ENCODE results near the gene EBLN2. TPM values are rescaled to one million over a fixed set of nuclear protein-coding genes. Genes with fewer than 3 reads are reported as not detected.

Gene EBLN2
- total and polyA plus RNA-seq, 2 experiments from 2014 or later: 4.7 to 9.9 TPM

DNA sequence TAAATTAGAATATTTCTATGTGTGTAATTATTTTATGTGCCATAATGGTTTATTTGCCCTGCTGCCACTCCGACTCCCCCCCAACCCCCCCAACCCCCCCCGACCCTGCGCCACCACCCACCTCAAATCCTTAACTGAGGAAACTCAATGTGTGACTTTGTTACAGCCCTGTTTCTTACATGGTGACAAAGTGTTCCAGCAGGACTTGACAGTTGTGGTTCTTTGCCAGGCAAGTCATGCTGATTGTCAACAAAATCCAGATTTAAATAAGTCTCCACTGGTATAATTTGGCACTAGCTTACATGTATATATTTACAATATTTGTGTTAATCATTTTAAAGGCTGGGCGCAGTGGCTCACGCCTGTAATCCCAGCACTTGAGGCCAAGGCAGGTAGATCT is 7.7 kb downstream of the EBLN2 start:
- Histone ChIP-seq H4K20me1 (replicated peaks; ENCODE audit: insufficient read depth) (no peaks in the 10 kb centered on the region), H3K27me3 (ENCODE audit: insufficient read depth) (no peaks in the 10 kb centered on the region), H2AFZ (no peak overlapping the region), H3K4me1 (ENCODE audit: insufficient read depth) (peaks cover 23% of the 10 kb centered on the region), H3K79me2 (replicated peaks; ENCODE audit: insufficient read depth) (peaks cover 7% of the 10 kb centered on the region; the same call in 1 of the 2 replicates), H3F3A (replicated peaks; ENCODE audit: low read depth) (0 out of 2 replicates have a peak, but pooled peaks cover 5% of the 10 kb centered on the region), H3K27ac (ENCODE audit: low read depth) (peak overlapping the region; percentile 33; the same call in 1 of the 2 replicates), H3K4me3 (no peak overlapping the region), H3K4me2 (no peak overlapping the region), H3K9me2 (ENCODE audit: insufficient read depth) (no peaks in the 10 kb centered on the region), H3K36me3 (ENCODE audit: insufficient read depth) (no peaks in the 10 kb centered on the region; the same call in 1 of the 2 replicates)
- no peak for TF ChIP-seq STAT1 (IDR thresholded peaks at IDR 0.05; ENCODE audit: unreplicated experiment)
- DNase-seq (ENCODE audit: low spot score) (no peak), ATAC-seq (no peak)
- Mint-ChIP-seq H3K4me1 (peaks cover 30% of the 10 kb centered on the region), H3K36me3 (ENCODE audit: low read depth) (peaks cover 25% of the 10 kb centered on the region), H3K9me3 (no peaks in the 10 kb centered on the region; the same call in 2 of the 3 replicates), H3K27ac (no peak overlapping the region), H3K27me3 (ENCODE audit: insufficient read depth, low read depth, poor library complexity) (no peaks in the 10 kb centered on the region), H3K4me3 (no peak overlapping the region)

DNA sequence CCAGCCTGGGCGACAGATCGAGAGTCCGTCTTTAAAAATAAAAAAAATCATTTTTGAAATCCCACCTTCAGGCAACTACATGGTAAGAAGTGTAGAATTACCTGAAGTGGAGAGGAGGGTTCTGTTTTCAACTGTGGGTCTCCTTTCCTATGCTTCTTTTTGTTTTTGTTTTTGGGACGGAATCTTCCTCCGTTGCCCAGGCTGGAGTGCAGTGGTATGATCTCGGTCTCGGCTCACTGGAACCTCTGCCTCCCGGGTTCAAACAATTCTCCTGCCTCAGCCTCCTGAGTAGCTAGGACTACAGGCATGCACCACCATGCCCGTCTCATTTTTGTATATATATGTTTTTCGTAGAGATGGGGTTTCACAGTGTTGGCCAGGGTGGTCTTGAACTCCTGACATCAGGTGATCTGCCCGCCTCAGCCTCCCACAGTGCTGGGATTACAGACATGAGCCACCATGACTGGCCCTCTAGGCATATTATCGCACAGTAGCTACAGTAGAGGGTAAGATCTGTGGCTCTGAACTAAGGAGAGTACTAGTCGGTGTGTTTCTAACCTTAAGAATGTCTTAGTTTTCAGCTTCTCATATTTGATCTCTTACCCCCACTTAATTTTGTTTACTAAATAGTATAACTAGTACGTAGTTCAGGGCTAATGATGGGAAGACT is 8.5 kb downstream of the EBLN2 start:
- peaks cover 23% of the 10 kb centered on the region for H3K4me1 ChIP-seq (ENCODE audit: insufficient read depth)
- no peaks in the 10 kb centered on the region for H4K20me1 ChIP-seq (replicated peaks; ENCODE audit: insufficient read depth)
- no peak overlapping the region for H2AFZ ChIP-seq
- H3K9me2 ChIP-seq (ENCODE audit: insufficient read depth): no peaks in the 10 kb centered on the region
- no peak for TF ChIP-seq STAT1 (IDR thresholded peaks at IDR 0.05; ENCODE audit: unreplicated experiment)
- TF ChIP-seq CREB1 (CRISPR knock-in tag; IDR thresholded peaks at IDR 0.05; ENCODE audit: low read depth): no peak
- TF ChIP-seq POLR2AphosphoS5 (IDR thresholded peaks at IDR 0.05; ENCODE audit: low read depth): no peak
- H3F3A ChIP-seq (replicated peaks; ENCODE audit: low read depth): 0 out of 2 replicates have a peak, but pooled peaks cover 5% of the 10 kb centered on the region
- H3K36me3 ChIP-seq (ENCODE audit: insufficient read depth): no peaks in the 10 kb centered on the region; the same call in 1 of the 2 replicates
- H3K9me3 Mint-ChIP-seq: no peaks in the 10 kb centered on the region; the same call in 2 of the 3 replicates
- no peak overlapping the region for H3K4me3 ChIP-seq
- peaks cover under 1% of the 10 kb centered on the region; the same call in 1 of the 2 replicates for H3K79me2 ChIP-seq (replicated peaks; ENCODE audit: insufficient read depth)
- H3K27me3 Mint-ChIP-seq (ENCODE audit: insufficient read depth, low read depth, poor library complexity): no peaks in the 10 kb centered on the region
- no peaks in the 10 kb centered on the region for H3K27me3 ChIP-seq (ENCODE audit: insufficient read depth)
- peak; percentile 48 for ATAC-seq
- H3K4me2 ChIP-seq: peak overlapping the region; percentile 24; the same call in 1 of the 2 replicates
- peak overlapping the region; percentile 71; the same call in 1 of the 2 replicates for H3K27ac Mint-ChIP-seq
- H3K4me1 Mint-ChIP-seq: peaks cover 30% of the 10 kb centered on the region
- no peak overlapping the region for H3K4me3 Mint-ChIP-seq
- DNase-seq (ENCODE audit: low spot score): no peak
- H3K27ac ChIP-seq (ENCODE audit: low read depth): peak overlapping the region; percentile 70
- H3K36me3 Mint-ChIP-seq (ENCODE audit: low read depth): peaks cover 18% of the 10 kb centered on the region

DNA sequence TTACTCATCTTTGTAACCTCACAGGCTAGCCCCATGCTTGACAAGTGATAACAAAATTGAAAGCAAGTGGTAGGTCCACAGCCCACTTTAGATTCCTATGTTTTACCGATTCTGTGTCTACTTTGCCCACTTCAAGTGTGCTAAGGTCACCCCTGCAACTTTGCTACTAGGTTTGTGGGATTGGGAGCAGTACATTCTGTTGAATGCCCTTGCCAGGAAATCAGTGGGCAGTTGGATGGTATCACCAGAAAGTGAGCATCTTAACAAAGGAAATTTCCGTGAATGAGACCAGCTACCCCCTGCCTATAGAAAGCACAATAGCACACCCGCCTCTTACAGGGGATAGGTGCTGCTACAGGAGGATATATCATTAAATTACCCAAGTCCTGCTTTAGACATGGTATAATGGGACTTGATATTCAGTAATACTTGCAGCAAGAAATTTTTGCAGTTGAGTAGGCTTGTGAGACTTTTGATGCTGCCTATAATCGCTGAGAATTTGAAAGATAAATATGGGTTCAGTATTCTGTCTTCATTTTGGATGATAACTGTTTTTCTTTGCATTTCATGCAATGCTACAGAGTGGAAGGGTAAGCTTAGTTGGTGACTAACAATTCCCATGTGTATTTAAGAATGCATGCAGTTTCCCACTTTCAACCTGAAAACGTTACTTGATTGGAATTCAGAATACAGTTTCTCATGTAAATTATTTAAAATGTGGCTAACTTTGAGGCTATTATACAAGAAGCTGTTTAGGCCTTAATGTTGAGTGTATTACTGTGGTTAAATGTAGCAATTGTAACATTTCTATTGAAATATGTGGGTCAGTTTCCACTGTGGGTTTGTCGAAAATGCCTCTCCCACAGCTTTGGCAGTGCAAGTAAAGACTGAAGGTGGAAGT is 9.5 kb downstream of the EBLN2 start:
- Histone ChIP-seq H4K20me1 (replicated peaks; ENCODE audit: insufficient read depth) (no peaks in the 10 kb centered on the region), H3K27me3 (ENCODE audit: insufficient read depth) (no peaks in the 10 kb centered on the region), H3K27ac (ENCODE audit: low read depth) (peak overlapping the region; percentile 70), H3K9me2 (ENCODE audit: insufficient read depth) (no peaks in the 10 kb centered on the region), H2AFZ (no peak overlapping the region), H3K79me2 (replicated peaks; ENCODE audit: insufficient read depth) (no peaks in the 10 kb centered on the region), H3K4me1 (ENCODE audit: insufficient read depth) (peaks cover 23% of the 10 kb centered on the region), H3K36me3 (ENCODE audit: insufficient read depth) (no peaks in the 10 kb centered on the region), H3F3A (replicated peaks; ENCODE audit: low read depth) (0 out of 2 replicates have a peak, but pooled peaks cover 5% of the 10 kb centered on the region), H3K4me3 (no peak overlapping the region), H3K4me2 (peak overlapping the region; percentile 24; the same call in 1 of the 2 replicates)
- TF ChIP-seq POLR2AphosphoS5 (IDR thresholded peaks at IDR 0.05; ENCODE audit: low read depth) (peak; percentile 24; the same call in 1 of the 2 replicates), ZNF331 (CRISPR knock-in tag; IDR thresholded peaks at IDR 0.05; ENCODE audit: low read depth) (no peak)
- Mint-ChIP-seq H3K9me3 (no peaks in the 10 kb centered on the region; the same call in 2 of the 3 replicates), H3K4me1 (peaks cover 30% of the 10 kb centered on the region), H3K27ac (peak overlapping the region; percentile 71), H3K27me3 (ENCODE audit: insufficient read depth, low read depth, poor library complexity) (no peaks in the 10 kb centered on the region), H3K4me3 (no peak overlapping the region), H3K36me3 (ENCODE audit: low read depth) (peaks cover 8% of the 10 kb centered on the region; the same call in 2 of the 3 replicates)
- peak; percentile 74 for ATAC-seq
- DNase-seq (ENCODE audit: low spot score): no peak

Measured in GM23338 (cell line).